GM23248 (cell line): Measurements from ENCODE around the gene DNAH14. TPM values are rescaled to one million over a fixed set of nuclear protein-coding genes. Genes with fewer than 3 reads are reported as not detected.

Source experiments
- DNase-seq: peaks from one replicate; pipeline ENCODE4 v3.0.0-alpha.2; 2015
- H2AFZ ChIP-seq: fragments of 200-600 bp; sonication (generic); 2 replicates; pipeline ENCODE4 v1.6.1; 2016; ENCODE audit warnings: antibody characterized with exemption
- H3F3A ChIP-seq: fragments of 200-600 bp; sonication (generic); 2 replicates; pipeline ENCODE4 v1.6.1; 2016; ENCODE audit warnings: mild to moderate bottlenecking, antibody characterized with exemption, mixed run types; ENCODE audit not compliant: insufficient read depth
- H3K27ac ChIP-seq: fragments of 200-600 bp; sonication (generic); 2 replicates; pipeline ENCODE4 v1.5.1; 2016; ENCODE audit warnings: mild to moderate bottlenecking
- H3K27me3 ChIP-seq: fragments of 200-600 bp; sonication (generic); replicated peaks from 2 replicates; pipeline ENCODE4 v1.6.1; 2016; ENCODE audit warnings: mild to moderate bottlenecking; ENCODE audit not compliant: insufficient read depth
- H3K36me3 ChIP-seq: fragments of 200-600 bp; sonication (generic); 2 replicates; pipeline ENCODE4 v1.6.1; 2016; ENCODE audit warnings: low read depth, mild to moderate bottlenecking
- H3K4me1 ChIP-seq: fragments of 200-600 bp; sonication (generic); 2 replicates; pipeline ENCODE4 v1.6.1; 2016; ENCODE audit warnings: mild to moderate bottlenecking; ENCODE audit not compliant: insufficient read depth
- H3K4me2 ChIP-seq: fragments of 200-600 bp; sonication (generic); one replicate; pipeline ENCODE4 v1.6.1; 2016; ENCODE audit warnings: mild to moderate bottlenecking; ENCODE audit not compliant: unreplicated experiment
- H3K4me3 ChIP-seq: fragments of 200-600 bp; sonication (generic); 2 replicates; pipeline ENCODE4 v1.5.1; 2016; ENCODE audit warnings: mild to moderate bottlenecking
- H3K79me2 ChIP-seq: fragments of 200-600 bp; sonication (generic); 2 replicates; pipeline ENCODE4 v1.6.1; 2016; ENCODE audit warnings: mild to moderate bottlenecking; ENCODE audit not compliant: insufficient read depth
- H3K9ac ChIP-seq: fragments of 200-600 bp; sonication (generic); 2 replicates; pipeline ENCODE4 v1.6.1; 2016; ENCODE audit warnings: mild to moderate bottlenecking
- H3K9me2 ChIP-seq: fragments of 200-600 bp; sonication (generic); 2 replicates; pipeline ENCODE4 v1.6.1; 2016; ENCODE audit warnings: mixed run types, mild to moderate bottlenecking, moderate library complexity; ENCODE audit not compliant: insufficient read depth
- H3K9me3 ChIP-seq: fragments of 200-600 bp; sonication (generic); one replicate; pipeline ENCODE4 v1.6.1; 2017; ENCODE audit warnings: low read depth
- H4K20me1 ChIP-seq: fragments of 200-600 bp; sonication (generic); 2 replicates; pipeline ENCODE4 v1.6.0; 2016; ENCODE audit not compliant: insufficient read depth
- EZH2 ChIP-seq: fragments of 200-600 bp; sonication (generic); IDR thresholded peaks from 2 replicates; pipeline ENCODE4 v1.6.1; 2018; ENCODE audit warnings: antibody characterized with exemption, mild to moderate bottlenecking; ENCODE audit not compliant: insufficient read depth, poor library complexity, severe bottlenecking
- EZH2phosphoT487 ChIP-seq: fragments of 200-600 bp; sonication (generic); IDR thresholded peaks from 2 replicates; pipeline ENCODE4 v1.6.1; 2018; ENCODE audit warnings: antibody characterized with exemption, moderate library complexity, mild to moderate bottlenecking, low read depth; ENCODE audit not compliant: insufficient read depth
- WGBS, 2 experiments: methylation state at CpG; one replicate each; pipeline ENCODE4 v1.1.6; 2015 to 2017; ENCODE audit warnings: low lambda C conversion rate in 2 of 2, low coverage in 1 of 2; ENCODE audit errors: missing lambda C conversion rate in 2 of 2; 5-methylcytosine and 5-hydroxymethylcytosine counted together
- in situ Hi-C: fragments of 300-500 bp; cut with MboI; formaldehyde crosslinking; loops from 2 replicates; pipeline ENCODE4 v1.15.0; 2020
- polyA plus RNA-seq: library from polyadenylated mRNA; unstranded; fragments of >200 nt; fragmentation: Nextera tagmentation; extraction: Ambion mirVana; gene quantifications from 2 replicates; pipeline ENCODE4 v1.2.1, GENCODE V29; 2016
- total RNA-seq: library from RNA; depleted of rRNA; stranded (reverse); fragments of >200 nt; shearing (Covaris generic); gene quantifications from 2 replicates; pipeline ENCODE4 v1.2.3, GENCODE V29; 2014

The DNAH14 gene
- total and polyA plus RNA-seq, 2 experiments from 2014 or later = 9.9 to 20.8 TPM

GRCh38 chr1:225242611-225243010 lies 313.1 kb downstream of the DNAH14 start:
- H3K4me1 ChIP-seq = no peaks in the 10 kb centered on the region
- TF ChIP-seq EZH2phosphoT487 = no peak
- no peaks in the 10 kb centered on the region for H3K27me3 ChIP-seq
- no peaks in the 10 kb centered on the region for H3K9me3 ChIP-seq
- H3K4me2 ChIP-seq = no peak overlapping the region
- H3K79me2 ChIP-seq = no peaks in the 10 kb centered on the region
- H3K9ac ChIP-seq = no peak overlapping the region
- no peak overlapping the region for H2AFZ ChIP-seq
- no peaks in the 10 kb centered on the region for H3F3A ChIP-seq
- no peaks in the 10 kb centered on the region for H4K20me1 ChIP-seq
- H3K4me3 ChIP-seq = no peak overlapping the region
- in situ Hi-C loops = no loop called here
- H3K36me3 ChIP-seq = no peaks in the 10 kb centered on the region
- H3K9me2 ChIP-seq = no peaks in the 10 kb centered on the region
- no peak overlapping the region for H3K27ac ChIP-seq
- WGBS, 2 experiments = 53 to 69% methylated on average over 3 of the region's 3 CpGs
- no peak for DNase-seq

- Histone ChIP-seq H3K9ac (no peak overlapping the region), H4K20me1 (no peaks in the 10 kb centered on the region), H3K9me3 (no peaks in the 10 kb centered on the region), H3F3A (peaks cover 16% of the 10 kb centered on the region; the same call in 1 of the 2 replicates), H3K4me1 (peaks cover 12% of the 10 kb centered on the region), H3K4me2 (no peak overlapping the region), H3K27me3 (no peaks in the 10 kb centered on the region), H3K4me3 (no peak overlapping the region), H3K9me2 (no peaks in the 10 kb centered on the region), H2AFZ (no peak overlapping the region), H3K27ac (no peak overlapping the region), H3K79me2 (no peaks in the 10 kb centered on the region), H3K36me3 (no peaks in the 10 kb centered on the region)
- WGBS, 2 experiments = 68 to 77% methylated on average over 4 of the region's 4 CpGs
- in situ Hi-C loops = no loop called here
- TF ChIP-seq EZH2 (no peak), EZH2phosphoT487 (no peak)
- no peak for DNase-seq
Observed at GRCh38 chr1:225250432-225250831, 321.0 kb downstream of the DNAH14 start.

- peaks cover 16% of the 10 kb centered on the region; the same call in 1 of the 2 replicates for H3F3A ChIP-seq
- H3K9me2 ChIP-seq = no peaks in the 10 kb centered on the region
- no peaks in the 10 kb centered on the region for H4K20me1 ChIP-seq
- TF ChIP-seq EZH2 (no peak), EZH2phosphoT487 (no peak)
- 92 to 94% methylated on average over 4 of the region's 4 CpGs for WGBS, 2 experiments
- in situ Hi-C loops = no loop called here
- no peak overlapping the region for H2AFZ ChIP-seq
- no peak overlapping the region for H3K9ac ChIP-seq
- H3K36me3 ChIP-seq = no peaks in the 10 kb centered on the region
- no peaks in the 10 kb centered on the region for H3K27me3 ChIP-seq
- H3K9me3 ChIP-seq = no peaks in the 10 kb centered on the region
- no peak overlapping the region for H3K27ac ChIP-seq
- H3K4me2 ChIP-seq = no peak overlapping the region
- no peak for DNase-seq
- H3K4me3 ChIP-seq = no peak overlapping the region
- H3K79me2 ChIP-seq = no peaks in the 10 kb centered on the region
- H3K4me1 ChIP-seq = peaks cover 12% of the 10 kb centered on the region
Observed at GRCh38 chr1:225253173-225253572, 323.7 kb downstream of the DNAH14 start.

- WGBS, 2 experiments = 20% methylated on average over 3 of the region's 3 CpGs
- no peak overlapping the region for H3K4me3 ChIP-seq
Observed at GRCh38 chr1:225253784-225254183, 324.3 kb downstream of the DNAH14 start.

GRCh38 chr1:225254676-225255075 lies 325.2 kb downstream of the DNAH14 start:
- peaks cover 12% of the 10 kb centered on the region for H3K4me1 ChIP-seq
- no peak overlapping the region for H3K4me2 ChIP-seq
- in situ Hi-C loops = no loop called here
- no peaks in the 10 kb centered on the region for H3K36me3 ChIP-seq
- WGBS, 2 experiments = 78% methylated on average over 4 of the region's 4 CpGs
- no peaks in the 10 kb centered on the region for H3K9me2 ChIP-seq
- H3F3A ChIP-seq = peaks cover 16% of the 10 kb centered on the region; the same call in 1 of the 2 replicates
- DNase-seq = no peak
- H3K9ac ChIP-seq = no peak overlapping the region
- no peak for TF ChIP-seq EZH2phosphoT487
- TF ChIP-seq EZH2 = no peak
- H3K79me2 ChIP-seq = no peaks in the 10 kb centered on the region
- H3K27ac ChIP-seq = no peak overlapping the region
- no peaks in the 10 kb centered on the region for H3K27me3 ChIP-seq
- no peak overlapping the region for H2AFZ ChIP-seq
- no peaks in the 10 kb centered on the region for H3K9me3 ChIP-seq
- no peak overlapping the region for H3K4me3 ChIP-seq
- H4K20me1 ChIP-seq = no peaks in the 10 kb centered on the region

More at GRCh38 chr1:225253784-225254183, 324.3 kb downstream of the DNAH14 start:
- Histone ChIP-seq H3K27me3 (no peaks in the 10 kb centered on the region), H3K36me3 (no peaks in the 10 kb centered on the region), H3K9me2 (no peaks in the 10 kb centered on the region), H3K9me3 (no peaks in the 10 kb centered on the region), H3K27ac (no peak overlapping the region), H3K79me2 (no peaks in the 10 kb centered on the region), H4K20me1 (no peaks in the 10 kb centered on the region), H3F3A (peaks cover 16% of the 10 kb centered on the region; the same call in 1 of the 2 replicates), H3K4me1 (peaks cover 12% of the 10 kb centered on the region), H3K4me2 (peak overlapping the region; percentile 5), H3K9ac (no peak overlapping the region), H2AFZ (no peak overlapping the region)
- peak; percentile 79 for DNase-seq
- TF ChIP-seq EZH2phosphoT487 = 0 out of 2 replicates have a peak, but pooled peaks have one; percentile 56
- no peak for TF ChIP-seq EZH2
- in situ Hi-C loops = no loop called here
